HG03060 (cell line): ENCODE measurements around the gene MMP24.
"Not testable (repeated sequence)": the region's sequence is repeated elsewhere in the genome, so short reads cannot be mapped to it uniquely, and the experiment has no call there.

Experiments
- ATAC-seq: cut with Tn5 transposase; IDR thresholded peaks from one replicate; pipeline ENCODE4 v1.9.1; 2021; ENCODE audit warnings: low read depth, moderate number of reproducible peaks; ENCODE audit not compliant: unreplicated experiment

MMP24 gene

GRCh38 chr20:35226126-35226883, at the start of gene MMP24:
MMP24 (plus strand) TSS chr20:35226690; CDS start chr20:35226739, 49 bp downstream.
- ATAC-seq = no peak

DNA sequence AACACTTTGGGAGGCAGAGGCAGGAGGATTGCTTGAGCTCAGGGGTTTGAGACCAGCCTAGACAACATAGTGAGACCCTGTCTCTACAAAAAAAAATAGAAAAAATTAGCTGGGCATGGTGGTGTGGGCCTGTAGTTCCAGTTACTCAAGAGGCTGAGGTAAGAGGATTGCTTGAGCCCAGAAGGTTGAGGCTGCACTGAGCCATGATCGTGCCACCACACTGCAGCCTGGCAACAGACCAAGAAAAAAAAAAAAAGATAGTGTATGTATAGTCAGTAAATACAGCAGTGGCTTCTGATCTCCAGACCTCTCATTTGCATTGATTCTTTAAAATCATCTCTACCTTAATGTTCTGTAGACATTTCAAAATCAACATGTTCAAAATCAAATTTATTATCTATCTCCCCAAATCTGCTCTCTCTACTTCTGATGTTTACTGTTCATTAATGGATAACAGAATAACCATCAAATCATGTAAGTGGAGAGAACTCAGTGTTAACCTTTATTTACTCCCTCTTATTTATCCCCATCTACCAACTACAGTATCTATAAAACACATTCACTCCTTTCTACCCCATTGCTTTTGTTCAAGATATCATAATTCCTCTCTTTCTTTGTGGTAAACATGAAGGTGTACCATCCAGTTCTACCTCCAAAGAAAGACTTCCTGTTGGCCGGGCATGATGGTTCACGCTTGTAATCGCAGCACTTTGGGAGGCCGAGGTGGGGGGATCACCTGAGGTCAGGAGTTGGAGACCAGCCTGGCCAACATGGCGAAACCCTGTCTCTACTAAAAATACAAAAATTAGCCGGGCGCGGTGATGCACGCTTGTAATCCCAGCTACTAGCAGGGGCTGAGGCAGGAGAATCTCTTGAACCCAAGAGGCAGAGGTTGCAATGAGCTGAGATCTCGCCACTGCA, 46.9 kb upstream of the MMP24 start:
- ATAC-seq = no peak

DNA sequence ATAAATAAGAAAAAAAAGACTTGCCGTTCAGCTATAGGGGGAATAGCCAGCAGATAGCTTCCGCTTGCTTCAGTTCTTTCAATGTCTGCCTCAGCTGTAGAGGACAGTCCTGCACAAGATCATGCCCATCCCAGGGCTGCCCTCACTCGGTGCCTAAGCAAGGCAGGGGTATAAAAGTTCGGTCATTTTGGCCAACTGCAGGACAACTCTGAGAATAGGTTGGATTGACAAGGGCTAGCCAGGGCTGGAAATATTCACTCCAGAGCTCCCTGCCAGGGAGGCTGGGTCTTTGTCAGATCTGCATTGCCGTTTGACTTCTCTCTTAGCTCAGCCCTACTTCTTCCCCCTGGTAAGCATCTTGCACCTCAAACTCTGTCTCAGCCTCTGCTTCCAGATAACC, 46.2 kb upstream of the MMP24 start:
- ATAC-seq = no peak

- no peak for ATAC-seq
These were observed 44.8 kb upstream of the MMP24 start for GRCh38 chr20:35181731-35182130.

DNA sequence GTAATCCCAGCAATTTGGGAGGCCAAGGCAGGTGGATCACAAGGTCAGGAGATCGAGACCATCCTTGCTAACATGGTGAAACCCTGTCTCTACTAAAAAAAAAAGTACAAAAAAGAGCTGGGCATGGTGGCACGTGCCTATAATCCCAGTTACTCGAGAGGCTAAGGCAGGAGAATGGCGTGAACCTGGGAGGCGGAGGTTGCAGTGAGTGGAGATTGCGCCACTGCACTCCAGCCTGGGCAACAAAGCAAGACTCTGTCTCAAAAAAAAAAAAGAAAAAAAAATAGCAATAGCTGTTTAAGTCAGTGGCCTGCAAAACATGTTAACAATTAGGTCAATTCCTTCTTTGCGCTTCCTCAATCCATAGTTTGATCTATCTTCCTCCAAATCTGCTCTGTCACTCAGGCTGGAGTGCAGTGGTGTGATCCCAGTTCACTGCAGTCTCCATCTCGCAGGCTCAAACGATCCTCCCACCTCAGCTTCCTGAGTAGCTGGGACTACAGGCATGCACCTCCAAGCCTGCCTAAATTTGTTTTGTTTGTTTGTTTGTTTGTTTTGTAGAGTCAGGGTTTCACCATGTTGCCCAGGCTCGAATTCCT, 39.7 kb upstream of the MMP24 start:
- not testable (repeated sequence) for ATAC-seq

GRCh38 chr20:35187584-35188190, 38.8 kb upstream of the MMP24 start:
- ATAC-seq = no peak

- ATAC-seq = not testable (repeated sequence)
These were observed 37.3 kb upstream of the MMP24 start for GRCh38 chr20:35189223-35189622.

GRCh38 chr20:35190556-35190955, 35.9 kb upstream of the MMP24 start:
- no peak for ATAC-seq

GRCh38 chr20:35191419-35192117, 34.9 kb upstream of the MMP24 start:
- no peak for ATAC-seq

DNA sequence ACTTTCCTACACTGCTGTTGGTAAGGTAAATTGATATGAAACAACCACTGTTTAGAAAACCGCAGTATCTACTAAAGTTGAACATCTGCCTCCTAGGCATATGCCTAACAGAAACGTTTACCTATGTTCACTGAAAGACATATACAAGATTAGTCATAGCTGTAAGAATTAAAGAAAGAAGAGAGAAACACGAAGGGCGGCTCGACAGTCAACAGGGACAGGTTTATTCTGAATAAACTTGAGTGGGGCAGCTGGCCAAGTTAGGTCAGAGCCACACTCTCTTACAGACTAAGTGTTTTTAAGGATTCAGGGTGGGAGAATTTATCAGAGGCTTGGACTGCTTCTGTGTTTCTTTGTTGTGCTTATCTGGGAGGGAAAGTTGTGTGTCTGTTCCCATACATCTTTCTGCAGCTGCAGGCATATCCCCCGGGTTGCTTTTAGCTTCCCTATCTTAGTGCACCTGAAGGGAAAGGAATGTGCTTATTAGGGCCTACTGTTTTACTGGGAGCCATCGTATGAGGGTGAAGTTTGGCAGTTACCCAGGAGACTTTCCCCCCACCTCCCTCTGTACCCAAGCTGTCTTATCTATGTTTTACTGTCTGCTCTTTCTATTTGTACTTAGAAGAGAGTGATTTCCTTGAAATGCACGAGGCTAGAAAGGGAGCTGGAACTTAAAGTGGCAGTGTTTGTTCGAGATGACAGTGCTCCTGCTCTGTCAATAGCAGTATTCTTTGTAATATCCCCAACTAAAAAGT, 34.2 kb upstream of the MMP24 start:
- no peak for ATAC-seq

DNA sequence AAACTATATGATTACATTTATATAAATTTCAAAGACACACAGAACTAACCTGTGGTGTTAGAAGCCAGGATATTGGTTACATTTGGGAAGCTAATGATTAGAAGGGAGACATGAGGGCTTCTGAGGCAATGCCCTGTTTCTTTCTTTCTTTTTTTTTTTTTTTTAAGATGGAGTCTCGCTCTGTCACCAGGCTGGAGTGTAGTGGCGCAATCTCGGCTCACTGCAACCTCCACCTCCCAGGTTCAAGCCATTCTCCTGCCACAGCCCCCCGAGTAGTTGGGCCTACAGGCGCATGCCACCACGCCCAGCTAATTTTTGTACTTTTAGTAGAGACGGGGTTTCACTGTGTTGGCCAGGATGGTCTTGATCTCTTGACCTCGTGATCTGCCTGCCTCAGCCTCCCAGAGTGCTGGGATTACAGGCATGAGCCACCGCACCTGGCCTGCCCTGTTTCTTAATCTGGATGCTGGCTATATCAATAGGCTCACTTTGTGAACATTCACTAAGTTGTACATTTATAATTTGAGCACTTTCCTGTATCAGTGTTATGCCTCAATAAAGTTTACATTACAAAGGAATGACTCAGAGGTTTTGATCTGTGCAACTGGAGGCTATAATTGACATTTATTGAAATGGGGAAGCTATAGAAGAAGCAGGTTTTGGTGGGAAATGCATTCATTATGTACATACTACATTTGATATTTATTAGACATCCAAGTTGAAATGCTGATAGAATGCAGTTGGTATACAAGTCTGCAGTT, 33.3 kb upstream of the MMP24 start:
- ATAC-seq = not testable (repeated sequence)

GRCh38 chr20:35196313-35196712, 30.2 kb upstream of the MMP24 start:
- ATAC-seq = no peak

DNA sequence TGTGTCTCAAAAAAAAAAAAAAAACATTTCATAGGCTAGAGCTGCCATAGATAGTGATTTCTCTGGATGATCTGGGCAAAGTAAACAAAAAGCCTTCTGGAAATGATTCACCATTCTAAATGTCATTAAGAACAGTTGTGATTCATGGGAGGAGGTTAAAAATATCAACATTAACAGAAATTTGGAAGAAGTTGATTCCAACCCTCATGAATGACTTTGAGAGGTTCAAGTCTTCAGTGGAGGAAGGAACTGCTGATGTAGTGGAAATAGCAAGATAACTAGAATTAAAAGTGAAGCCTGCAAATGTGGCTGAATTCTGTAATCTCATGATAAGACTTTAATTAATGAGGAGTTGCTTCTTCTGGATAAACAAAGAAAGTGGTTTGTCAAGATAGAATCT, 26.8 kb upstream of the MMP24 start:
- no peak for ATAC-seq

DNA sequence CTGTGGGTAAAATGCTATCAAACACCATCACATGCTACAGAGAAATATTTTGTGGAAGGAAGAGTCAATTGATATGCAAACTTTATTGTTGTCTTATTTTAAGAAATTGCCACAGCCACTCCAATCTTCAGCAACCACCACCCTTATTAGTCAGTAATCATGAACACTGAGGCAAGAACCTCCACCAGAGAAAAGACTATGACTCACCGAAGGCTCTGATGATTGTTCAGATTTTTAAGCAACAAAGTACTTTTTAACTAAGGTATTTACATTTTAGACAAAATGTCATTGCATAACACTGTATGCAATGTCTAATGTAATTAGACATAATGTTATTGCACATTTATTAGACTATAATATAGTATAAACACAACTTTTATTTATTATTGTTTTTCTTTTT, 26.2 kb upstream of the MMP24 start:
- ATAC-seq = no peak

GRCh38 chr20:35201467-35201866, 25.0 kb upstream of the MMP24 start:
- not testable (repeated sequence) for ATAC-seq

- no peak for ATAC-seq
These were observed 19.7 kb upstream of the MMP24 start for GRCh38 chr20:35206802-35207201.

GRCh38 chr20:35207950-35208611, 18.4 kb upstream of the MMP24 start:
- no peak for ATAC-seq
